22Rv1 (cell line): ENCODE measurements around the gene ESR2.

Source experiments
- H3K27ac ChIP-seq: fragments of 450-650 bp; 2 replicates; pipeline ENCODE4 v1.5.1; 2017
- CTCF ChIP-seq: fragments of 450-650 bp; IDR thresholded peaks from 2 replicates; pipeline ENCODE4 v1.5.1; 2017; ENCODE audit warnings: mild to moderate bottlenecking
- ZFX ChIP-seq: fragments of 450-650 bp; IDR thresholded peaks from 2 replicates; pipeline ENCODE4 v1.6.1; 2017; ENCODE audit warnings: antibody characterized with exemption, borderline replicate concordance

Gene ESR2

DNA sequence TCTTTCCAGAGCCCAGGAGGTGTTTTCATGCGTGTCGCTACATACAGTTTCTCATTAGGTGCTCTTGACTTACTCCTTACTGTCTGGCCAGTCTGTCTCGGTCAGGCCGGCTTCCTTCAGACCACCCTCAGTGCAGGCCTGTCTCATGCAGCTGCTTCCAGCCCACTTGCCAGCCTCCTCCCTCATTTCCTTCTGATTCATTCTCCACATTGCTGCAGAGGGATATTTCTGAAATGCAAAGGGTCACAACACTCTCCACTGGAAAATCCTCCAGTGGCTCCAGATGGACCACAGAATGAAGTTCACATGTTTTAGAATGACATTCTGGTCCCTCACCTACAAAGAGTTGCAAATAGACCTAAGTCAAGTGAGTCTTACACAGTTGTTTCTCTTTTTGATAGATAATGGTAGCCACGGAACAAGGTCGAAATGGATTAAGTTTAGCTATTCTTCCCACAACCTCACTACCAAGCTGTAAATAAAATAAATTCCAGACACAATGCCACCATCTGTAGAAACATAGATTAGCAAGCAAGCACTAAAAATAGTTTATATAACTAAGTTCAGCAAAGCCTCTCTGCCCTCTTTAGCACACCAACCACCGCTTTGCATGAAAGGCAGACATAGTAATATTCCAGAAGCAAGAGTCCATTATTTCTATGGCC lies 146.9 kb downstream of the ESR2 start:
- no peak for TF ChIP-seq ZFX
- no peak for TF ChIP-seq CTCF
- H3K27ac ChIP-seq = no peak overlapping the region

DNA sequence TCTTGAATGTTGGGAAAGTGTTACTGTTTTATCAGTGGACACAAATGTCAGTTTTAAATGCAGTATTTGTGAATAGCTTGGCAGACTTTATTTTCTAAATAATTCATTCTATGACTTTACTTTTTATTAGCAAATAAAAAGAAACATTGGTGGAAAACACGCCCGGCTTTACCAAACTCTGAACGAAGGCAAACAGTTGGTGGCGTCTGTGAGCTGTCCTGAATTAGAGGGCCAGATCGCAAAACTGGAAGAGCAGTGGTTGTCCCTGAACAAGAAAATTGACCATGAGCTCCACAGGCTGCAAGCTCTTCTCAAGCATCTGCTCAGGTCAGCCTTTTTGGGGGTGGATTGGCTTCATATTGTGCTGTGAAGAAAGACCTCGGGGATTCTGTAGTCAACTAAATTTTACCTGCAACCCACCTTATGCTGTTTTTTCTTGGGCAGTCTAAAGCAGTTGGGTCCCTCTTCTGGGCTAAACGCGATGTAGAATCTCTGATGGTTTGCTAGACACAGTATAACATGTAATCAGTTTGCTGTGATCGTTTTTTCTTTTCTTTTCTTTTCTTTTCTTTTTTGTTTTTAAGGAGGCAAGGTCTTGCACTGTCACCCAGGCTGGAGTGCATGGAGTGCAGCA lies 156.4 kb downstream of the ESR2 start:
- no peak overlapping the region for H3K27ac ChIP-seq
- no peak for TF ChIP-seq ZFX
- peak; percentile 24; the same call in 1 of the 2 replicates for TF ChIP-seq CTCF

GRCh38 chr14:64126548-64126947 lies 167.6 kb downstream of the ESR2 start:
- TF ChIP-seq ZFX (no peak), CTCF (no peak)
- H3K27ac ChIP-seq = no peak overlapping the region

GRCh38 chr14:64125270-64125669 lies 168.9 kb downstream of the ESR2 start:
- TF ChIP-seq CTCF (no peak), ZFX (no peak)

GRCh38 chr14:64123241-64123822 lies 170.8 kb downstream of the ESR2 start:
- no peak for TF ChIP-seq CTCF
- no peak for TF ChIP-seq ZFX
- no peak overlapping the region for H3K27ac ChIP-seq

More at GRCh38 chr14:64125270-64125669, 168.9 kb downstream of the ESR2 start:
- no peak overlapping the region for H3K27ac ChIP-seq

- TF ChIP-seq ZFX = no peak
- TF ChIP-seq CTCF = no peak
- H3K27ac ChIP-seq = no peak overlapping the region
Observed at GRCh38 chr14:64119980-64120379, 174.2 kb downstream of the ESR2 start.

DNA sequence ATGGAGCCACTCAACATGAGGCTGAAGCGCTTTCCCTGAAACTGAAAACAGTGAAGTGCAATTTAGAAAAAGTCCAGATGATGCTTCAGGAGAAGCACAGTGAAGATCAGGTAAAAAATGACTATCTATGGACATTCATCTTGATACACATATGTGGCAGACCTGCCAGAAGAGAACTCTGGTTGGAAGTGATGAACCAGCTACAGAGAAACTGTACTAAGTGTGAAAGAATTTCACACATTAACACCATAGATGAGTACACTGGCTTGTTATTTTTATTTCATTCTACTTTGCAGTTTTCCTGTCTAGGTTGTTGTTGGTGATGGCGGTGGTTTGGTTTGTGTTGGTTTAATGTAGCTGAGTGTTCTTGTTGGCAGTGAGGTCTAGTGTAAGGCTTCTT lies 174.7 kb downstream of the ESR2 start:
- TF ChIP-seq CTCF = no peak
- TF ChIP-seq ZFX = no peak
- no peak overlapping the region for H3K27ac ChIP-seq
